Measurements from ENCODE around the gene UBE4B.
A peak's percentile ranks its signal among the peaks of the same experiment; 100 is the strongest.
"Not testable (repeated sequence)": the region's sequence is repeated elsewhere in the genome, so short reads cannot be mapped to it uniquely, and the experiment has no call there.

The UBE4B gene

GRCh38 chr1:10177876-10178275, 145.1 kb downstream of the UBE4B start:
- DNase-seq (ENCODE audit: low read depth): no peak

GRCh38 chr1:10178597-10179405, 146.0 kb downstream of the UBE4B start:
- no peak for DNase-seq (ENCODE audit: low read depth)

- DNase-seq (ENCODE audit: low read depth): no peak
These were observed 146.8 kb downstream of the UBE4B start for GRCh38 chr1:10179406-10180091.

GRCh38 chr1:10181154-10181553, 148.4 kb downstream of the UBE4B start:
- no peak for DNase-seq (ENCODE audit: low read depth)

- DNase-seq (ENCODE audit: low read depth): no peak
These were observed 153.0 kb downstream of the UBE4B start for GRCh38 chr1:10185759-10186158.

GRCh38 chr1:10186331-10187025, 153.7 kb downstream of the UBE4B start:
- no peak for DNase-seq (ENCODE audit: low read depth)

- DNase-seq (ENCODE audit: low read depth): no peak
These were observed 154.2 kb downstream of the UBE4B start for GRCh38 chr1:10187026-10187334.

GRCh38 chr1:10188133-10188650, 155.4 kb downstream of the UBE4B start:
- no peak for DNase-seq (ENCODE audit: low read depth)

GRCh38 chr1:10189659-10190058, 156.9 kb downstream of the UBE4B start:
- DNase-seq (ENCODE audit: low read depth): no peak

- no peak for DNase-seq (ENCODE audit: low read depth)
These were observed 159.5 kb downstream of the UBE4B start for GRCh38 chr1:10192263-10192662.

- DNase-seq (ENCODE audit: low read depth): no peak
These were observed 160.5 kb downstream of the UBE4B start for GRCh38 chr1:10193288-10193687.

- no peak for DNase-seq (ENCODE audit: low read depth)
These were observed 162.8 kb downstream of the UBE4B start for GRCh38 chr1:10195570-10195969.

GRCh38 chr1:10196976-10197375, 164.2 kb downstream of the UBE4B start:
- no peak for DNase-seq (ENCODE audit: low read depth)

GRCh38 chr1:10200620-10201019, 167.9 kb downstream of the UBE4B start:
- DNase-seq (ENCODE audit: low read depth): no peak

GRCh38 chr1:10204003-10204642, 171.4 kb downstream of the UBE4B start:
- no peak for DNase-seq (ENCODE audit: low read depth)

GRCh38 chr1:10205206-10205605, 172.4 kb downstream of the UBE4B start:
- DNase-seq (ENCODE audit: low read depth): not testable (repeated sequence)

- DNase-seq (ENCODE audit: low read depth): no peak
These were observed 175.1 kb downstream of the UBE4B start for GRCh38 chr1:10207810-10208209.

- no peak for DNase-seq (ENCODE audit: low read depth)
These were observed 175.8 kb downstream of the UBE4B start for GRCh38 chr1:10208537-10208936.

GRCh38 chr1:10209590-10209904, 176.8 kb downstream of the UBE4B start:
- no peak for DNase-seq (ENCODE audit: low read depth)

GRCh38 chr1:10209905-10210810, 177.4 kb downstream of the UBE4B start, which contains the start of gene KIF1B:
Gene KIF1B, plus strand, starts transcription at chr1:10210570. Its CDS starts 21,759 bp downstream, at chr1:10232329.
- peak; percentile 96 for DNase-seq (ENCODE audit: low read depth)
